DMS 273 treated with DMSO at 0.1 percent for 48 hours (cell line): ENCODE results near the gene ZHX3.

Experiments
- DNase-seq: peaks from one replicate; lab custom pipeline; 2025; lab: John Stamatoyannopoulos, UW

ZHX3 gene

DNA sequence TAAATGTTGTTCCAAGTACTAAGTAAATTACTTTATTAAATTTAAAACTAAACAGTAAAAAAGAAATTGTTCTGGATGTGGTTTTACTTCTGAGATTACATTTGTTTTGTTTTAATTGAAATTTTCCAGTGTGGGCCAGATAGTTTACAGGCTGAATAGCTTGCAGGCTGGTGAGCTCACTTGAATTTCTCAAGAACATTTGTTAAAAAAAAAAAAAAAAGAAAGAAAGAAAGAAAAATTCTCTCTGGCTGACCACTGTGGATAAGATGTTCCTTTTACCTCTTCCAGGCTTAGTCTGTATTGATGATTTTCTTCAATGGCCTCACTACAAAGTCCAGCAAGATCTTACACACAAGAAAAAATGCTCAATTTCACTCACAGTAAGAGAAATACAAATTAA is 94.8 kb downstream of the ZHX3 start:
- DNase-seq: no peak

DNA sequence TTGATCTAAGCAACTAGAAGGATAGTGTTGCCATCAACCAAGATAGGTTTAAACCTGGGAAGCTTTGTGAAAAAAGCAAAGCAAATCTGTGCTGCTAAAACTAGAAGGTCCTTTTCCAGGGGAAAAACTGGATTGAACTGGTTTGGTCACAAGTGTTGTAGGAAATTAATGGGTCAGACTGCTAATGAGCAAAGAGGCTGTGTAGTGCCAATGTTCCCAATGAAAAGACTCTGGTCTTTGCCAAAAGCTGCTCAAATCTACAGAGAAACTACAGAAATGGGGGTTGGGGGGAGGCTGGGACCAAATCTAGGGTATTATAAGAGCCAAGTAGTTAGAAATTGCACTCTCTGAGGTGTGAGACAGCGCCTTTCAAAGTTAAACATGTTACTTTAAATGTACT is 95.2 kb downstream of the ZHX3 start:
- no peak for DNase-seq

DNA sequence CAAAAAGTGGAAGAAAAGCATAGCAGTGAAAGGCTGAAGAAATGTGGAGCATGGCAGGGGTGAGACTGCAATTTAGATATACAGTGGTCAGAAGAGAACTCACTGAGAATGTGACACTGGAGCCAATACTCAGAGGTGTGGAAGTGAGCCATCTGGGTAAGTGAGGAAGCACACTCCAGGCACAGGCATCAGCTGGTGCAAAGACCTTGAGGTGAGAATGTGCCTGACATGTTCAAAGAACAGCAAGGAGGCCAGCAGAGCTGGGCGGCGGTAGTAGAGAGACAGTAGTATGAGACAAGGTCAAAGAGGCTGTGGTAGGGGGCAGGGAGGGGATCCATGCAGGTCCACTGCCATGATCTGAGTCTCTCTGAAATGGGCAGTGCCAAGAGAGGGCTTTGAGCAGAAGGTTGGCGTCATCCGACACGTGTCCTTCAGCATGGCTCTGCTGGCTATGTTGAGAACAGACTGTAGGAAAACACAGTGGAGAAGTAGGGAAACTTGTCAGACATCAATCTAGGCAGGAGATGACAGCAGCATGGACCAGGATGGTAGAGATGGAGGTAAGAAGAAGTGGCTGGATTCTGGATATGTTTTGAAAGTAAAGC is 95.8 kb downstream of the ZHX3 start:
- no peak for DNase-seq

DNA sequence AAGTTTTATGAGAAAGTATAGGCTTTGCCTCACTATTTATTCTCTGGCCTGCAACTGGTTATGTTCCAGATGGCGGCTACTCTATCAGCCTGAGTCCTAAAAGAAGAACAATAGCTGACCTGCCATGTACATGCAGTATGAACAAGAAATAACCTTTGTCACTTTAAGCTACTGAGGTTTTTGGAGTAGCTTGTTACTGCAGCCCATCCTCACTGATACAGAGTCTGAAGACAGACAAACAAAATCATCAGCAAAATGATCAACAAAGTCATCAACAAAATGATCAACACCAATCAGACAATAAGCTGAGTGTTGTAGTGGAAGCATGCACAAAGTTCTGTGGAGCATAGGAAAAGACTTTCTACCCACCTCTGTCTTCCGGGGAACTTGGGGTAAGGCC is 97.7 kb downstream of the ZHX3 start:
- DNase-seq: no peak

GRCh38 chr20:41218466-41218865 is 99.1 kb downstream of the ZHX3 start:
- DNase-seq: no peak

- no peak for DNase-seq
These were observed 100.1 kb downstream of the ZHX3 start for GRCh38 chr20:41217422-41217821.

DNA sequence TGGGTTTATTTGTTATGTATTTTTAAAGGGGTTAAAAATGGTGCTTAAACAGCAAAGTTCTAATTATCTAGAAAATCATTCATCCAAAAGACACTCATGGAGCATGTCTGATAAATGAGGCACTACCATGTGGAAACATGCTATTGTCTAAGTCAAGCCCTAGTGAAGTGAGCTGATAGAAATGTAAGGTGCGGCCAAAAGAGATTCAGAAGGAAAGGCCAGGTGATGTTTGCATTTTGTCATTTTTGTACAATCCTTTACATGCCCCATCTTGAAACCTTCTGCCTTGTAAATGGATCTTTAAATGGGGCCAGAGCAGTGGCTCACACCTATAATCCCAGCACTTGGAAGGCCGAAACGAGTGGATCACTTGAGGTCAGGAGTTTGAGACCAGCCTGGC is 102.9 kb downstream of the ZHX3 start:
- no peak for DNase-seq

DNA sequence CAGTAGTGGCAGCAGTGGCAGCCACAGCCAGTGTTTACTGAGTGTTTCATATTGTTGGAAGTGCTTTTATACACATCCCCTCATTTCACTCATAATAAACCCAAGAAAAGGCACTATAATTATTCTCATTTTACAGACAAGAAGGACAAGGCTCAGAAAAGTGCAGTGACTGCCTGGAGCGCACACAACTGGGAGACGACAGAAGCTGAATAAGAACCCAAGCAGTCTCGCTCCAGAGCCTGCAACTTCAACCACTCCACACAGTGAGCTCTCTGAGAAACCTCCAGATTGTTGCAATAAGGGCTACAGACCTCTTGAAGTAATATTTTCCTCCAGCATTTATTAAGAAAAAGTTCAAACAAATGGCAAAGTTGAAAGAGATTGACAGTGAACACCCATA is 103.3 kb downstream of the ZHX3 start:
- DNase-seq: no peak

DNA sequence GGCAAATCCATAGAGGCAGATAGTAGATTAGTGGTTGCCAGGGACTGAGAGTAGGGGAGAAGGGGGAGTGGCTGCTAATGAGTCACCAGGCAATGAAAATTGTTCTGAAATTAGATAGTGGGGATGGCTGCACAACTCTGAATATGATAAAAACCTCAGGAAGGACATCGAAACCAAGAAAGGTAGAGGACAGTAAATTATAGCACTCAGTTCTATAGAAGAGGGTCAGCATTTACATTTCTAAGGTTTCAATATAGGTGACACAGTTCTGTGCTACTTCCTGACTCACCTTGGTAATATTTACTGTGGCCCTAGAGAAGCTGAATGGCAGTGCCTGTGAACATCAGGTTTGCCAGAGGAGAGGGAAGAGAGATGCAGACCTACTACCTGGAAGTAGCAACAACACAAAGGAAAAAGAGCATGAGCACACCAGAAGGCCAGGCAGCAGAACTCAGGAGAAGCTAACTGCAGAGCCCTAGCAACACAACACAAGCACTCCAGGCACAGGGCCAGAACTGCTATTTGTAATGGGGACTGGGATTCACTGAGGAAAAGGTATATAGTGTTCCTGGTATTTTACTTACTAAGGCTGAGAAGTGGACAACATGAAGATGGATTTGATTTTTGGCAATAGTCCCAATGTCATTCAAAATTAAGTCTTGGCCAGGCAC is 104.2 kb downstream of the ZHX3 start:
- no peak for DNase-seq

DNA sequence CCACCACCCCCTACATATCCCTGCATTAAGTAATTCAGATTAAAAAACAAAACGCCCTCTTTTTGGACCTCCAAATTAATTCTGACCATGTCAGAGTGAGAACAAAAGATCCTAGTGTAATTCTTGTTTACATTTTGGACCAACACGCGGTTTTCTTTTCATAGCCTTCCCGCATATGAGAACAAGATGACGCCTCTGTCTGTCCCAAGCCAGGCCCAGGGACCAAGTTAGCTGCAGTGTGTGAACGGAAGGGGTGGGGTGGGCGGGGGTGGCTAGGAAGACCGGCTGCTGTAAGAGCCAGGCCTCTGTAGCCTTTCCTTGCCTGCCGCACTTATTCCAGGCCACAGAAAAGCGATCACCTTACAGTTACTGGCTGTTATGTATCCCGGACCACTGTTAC is 112.2 kb downstream of the ZHX3 start:
- DNase-seq: no peak

DNA sequence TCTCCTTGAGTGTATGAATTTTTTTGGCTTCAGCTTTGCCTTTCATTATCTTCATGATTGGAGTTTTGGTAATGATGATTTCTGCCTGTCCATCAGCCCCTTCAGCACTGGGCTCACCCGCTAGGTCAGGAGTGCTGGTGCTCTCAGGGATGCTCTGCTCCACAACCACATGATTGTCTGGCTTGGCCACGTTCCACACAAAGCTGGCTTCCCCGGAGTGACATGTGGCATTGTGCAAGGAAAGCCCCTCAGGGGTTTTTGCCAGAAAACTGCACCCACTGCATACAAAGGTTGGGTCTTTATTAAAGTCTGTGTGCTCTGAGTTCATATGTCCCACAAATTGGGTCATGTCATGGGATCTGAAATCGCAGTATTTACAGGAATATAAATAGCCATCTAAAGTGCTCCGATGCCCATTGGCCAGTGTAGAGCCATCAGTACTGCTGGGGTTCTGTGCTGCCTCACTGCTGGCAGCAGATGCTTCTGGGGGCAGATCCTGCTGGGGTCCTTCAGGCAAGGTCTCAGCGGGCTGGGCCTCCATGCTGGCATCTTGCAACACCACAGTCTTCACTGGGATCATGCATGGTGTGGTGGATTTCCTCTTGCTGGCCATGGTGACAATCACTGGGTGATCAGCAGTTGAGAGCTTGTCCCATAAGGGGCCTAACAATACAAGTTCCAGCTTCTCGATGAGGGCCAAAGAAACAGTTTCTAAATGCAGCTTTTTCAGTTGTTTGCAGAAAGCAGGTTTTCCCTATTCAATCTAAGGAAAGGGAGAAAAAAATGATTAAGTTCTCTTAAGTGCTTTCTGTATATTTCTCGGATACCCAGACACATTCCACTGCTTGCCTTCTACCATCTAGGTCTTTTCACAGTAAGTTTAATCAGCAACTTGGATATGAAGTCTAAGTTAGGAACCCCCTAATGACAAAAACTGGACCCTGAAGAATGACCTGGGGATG is 112.9 kb downstream of the ZHX3 start:
- no peak for DNase-seq

DNA sequence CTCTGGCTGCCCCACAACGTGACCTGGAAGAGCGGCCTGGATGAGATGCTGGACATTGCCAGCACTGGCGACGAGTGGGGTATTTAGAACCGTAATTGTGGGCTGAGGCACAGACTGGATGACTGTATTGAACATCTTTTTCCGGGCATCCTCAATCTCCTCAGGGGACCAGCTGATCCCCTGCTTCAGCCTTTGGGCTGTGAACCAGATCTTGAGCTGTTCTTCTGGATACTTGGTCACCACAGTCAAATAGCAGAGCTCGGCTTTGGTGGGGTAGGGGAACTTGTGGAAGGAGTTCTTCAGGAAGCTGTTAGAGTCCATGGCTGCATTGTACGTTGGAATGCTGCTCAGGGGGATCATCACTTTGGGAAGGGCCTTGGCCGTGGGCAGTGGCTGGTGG is 113.9 kb downstream of the ZHX3 start:
- no peak for DNase-seq

GRCh38 chr20:41202426-41202825 is 115.1 kb downstream of the ZHX3 start:
- DNase-seq: no peak

- no peak for DNase-seq
These were observed 115.8 kb downstream of the ZHX3 start for GRCh38 chr20:41201760-41202159.

GRCh38 chr20:41200446-41201202 is 116.9 kb downstream of the ZHX3 start:
- no peak for DNase-seq

GRCh38 chr20:41198443-41198842 is 119.1 kb downstream of the ZHX3 start:
- DNase-seq: no peak

DNA sequence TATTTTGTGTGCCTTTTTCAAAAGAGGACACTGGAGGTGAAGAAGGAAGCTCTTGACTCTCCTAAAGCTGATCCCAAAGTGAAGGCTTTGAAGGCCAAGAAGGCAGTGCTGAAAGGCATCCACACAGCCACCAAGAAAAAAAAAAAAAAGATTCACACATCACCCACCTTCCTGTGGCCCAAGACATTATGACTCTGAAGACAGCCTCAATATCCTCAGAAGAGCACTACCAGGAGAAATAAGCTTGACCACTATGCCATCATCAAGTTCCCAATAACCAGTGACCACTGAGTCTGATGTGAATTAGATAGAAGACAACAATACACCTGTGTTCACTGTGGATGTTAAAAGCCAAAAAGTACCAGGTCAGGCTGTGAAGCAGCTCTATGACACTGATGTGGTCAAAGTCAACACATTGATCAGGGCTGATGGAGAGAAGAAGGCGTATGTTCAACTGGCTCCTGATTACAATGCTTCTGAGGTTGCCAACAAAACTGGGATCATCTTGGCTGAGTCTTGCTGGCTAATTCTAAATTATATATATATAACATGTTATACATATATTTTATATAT is 120.8 kb downstream of the ZHX3 start:
- DNase-seq: no peak

DNA sequence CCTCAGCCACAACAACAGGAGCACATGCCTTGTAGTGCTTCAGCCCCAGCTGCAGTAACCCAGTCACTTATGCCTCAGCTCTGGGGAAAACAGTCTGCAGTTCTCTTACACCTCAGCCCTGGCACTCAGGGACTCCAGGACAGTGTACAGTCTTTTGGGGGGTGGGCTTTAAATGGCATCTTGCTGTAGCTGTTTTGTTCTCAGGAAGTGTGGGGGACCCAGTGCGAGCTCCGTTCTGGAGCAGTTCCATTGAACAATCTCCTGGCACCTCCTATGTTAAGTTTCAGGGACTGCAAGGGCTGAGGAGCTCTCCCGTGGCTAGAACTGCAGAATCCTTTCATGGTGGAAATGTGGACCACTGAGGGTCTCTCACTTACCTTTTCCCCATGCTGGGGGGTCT is 125.0 kb downstream of the ZHX3 start:
- DNase-seq: no peak

DNA sequence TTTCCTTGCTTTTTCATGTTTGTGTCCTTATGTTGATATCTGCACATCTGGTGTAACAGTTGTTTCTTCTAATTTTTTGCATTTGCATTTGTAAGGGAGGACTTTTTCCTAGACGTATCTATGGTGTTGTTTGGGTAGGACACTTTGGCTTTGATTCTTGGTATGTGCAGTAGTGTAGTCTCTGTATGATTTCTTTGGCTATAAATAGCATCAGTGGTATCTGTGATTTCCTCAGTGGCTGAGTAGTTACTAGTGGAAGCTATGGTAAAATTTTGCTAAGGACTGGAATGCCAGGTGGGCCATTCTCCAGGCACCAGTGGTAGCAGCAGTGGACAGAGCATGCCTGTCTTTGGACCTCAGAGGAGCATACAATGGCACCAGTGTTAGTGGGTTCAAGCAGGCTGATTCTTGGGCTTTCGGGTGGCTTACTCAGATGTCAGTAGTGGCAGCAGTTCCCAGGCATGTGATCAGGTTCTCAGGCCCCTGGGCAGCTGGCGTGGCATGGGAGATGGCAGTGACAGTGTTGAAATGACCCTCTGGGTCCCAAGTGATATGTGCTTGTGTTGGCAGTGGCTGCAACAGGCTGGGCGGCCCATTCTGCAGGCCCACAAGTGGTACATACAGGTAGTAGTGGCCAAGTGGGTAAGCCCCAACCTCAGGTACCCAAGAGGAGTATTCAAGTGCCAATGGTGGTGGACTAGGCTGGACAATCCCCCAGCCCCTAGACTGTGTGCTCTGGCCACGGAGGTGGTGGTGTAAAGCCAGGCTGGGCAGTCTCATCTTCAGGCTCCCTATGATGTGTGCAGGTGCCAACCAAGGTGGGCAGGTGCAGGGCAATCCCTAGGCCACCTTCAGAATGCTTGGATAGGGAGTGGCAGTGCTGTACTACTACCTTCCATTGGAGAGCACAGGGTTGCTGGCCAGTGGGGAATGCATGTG is 125.7 kb downstream of the ZHX3 start:
- DNase-seq: no peak

DNA sequence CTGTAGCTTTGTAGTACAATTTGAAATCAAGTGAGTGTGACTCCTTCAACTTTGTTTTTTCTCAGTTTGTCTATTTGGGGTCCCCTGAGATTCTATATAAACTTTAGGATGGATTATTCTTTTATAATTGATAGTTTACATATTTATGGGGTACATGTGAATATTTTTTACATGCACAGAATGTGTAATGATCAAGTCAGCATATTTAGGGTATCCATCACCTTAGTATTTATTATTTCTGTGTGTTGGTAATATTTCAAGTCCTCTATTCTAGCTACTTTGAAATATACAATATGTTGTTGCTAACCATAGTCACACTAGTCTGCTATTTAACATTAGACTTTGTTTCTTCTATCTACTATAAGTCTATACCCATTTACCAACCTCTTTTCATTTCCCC is 129.9 kb downstream of the ZHX3 start:
- no peak for DNase-seq
